ENCODE results near the gene MED15. TPM values are rescaled to one million over a fixed set of nuclear protein-coding genes. Genes with fewer than 3 reads are reported as not detected.

MED15 gene
- total RNA-seq, 5 donors from 2014 or later (not counting 1 experiment from before 2014, with no cell fraction given) = 214 to 317 (median 262) TPM

DNA sequence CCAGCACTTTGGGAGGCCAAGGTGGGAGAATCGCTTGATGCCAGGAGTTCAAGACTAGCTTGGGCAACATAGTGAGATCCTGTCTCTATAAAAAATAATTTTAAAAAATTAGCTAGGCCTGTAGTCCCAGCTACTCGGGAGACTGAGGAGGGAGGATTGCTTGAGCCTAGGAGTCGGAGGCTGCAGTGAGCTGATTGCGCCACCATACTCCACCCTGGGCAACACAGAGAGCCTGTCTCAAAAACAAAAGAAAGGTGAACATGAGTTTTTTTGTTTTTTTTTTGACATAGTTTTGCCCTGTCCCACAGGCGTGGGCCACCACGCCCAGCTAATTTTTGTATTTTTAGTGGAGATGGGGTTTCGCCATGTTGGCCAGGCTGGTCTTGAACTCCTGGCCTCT, 17.6 kb downstream of the MED15 start:
- Mint-ChIP-seq H3K4me3 (no peak overlapping the region), H3K27ac (peak overlapping the region in 1 of 2 donors; percentile 84), H3K36me3 (peaks cover 33% of the 10 kb centered on the region), H3K9me3 (no peaks in the 10 kb centered on the region), H3K27me3 (no peaks in the 10 kb centered on the region), H3K4me1 (peaks cover 56 to 67% (median 66%) of the 10 kb centered on the region in 3 donors)
- ATAC-seq (replicated peaks in 1 of 4) = no peak
- Histone ChIP-seq H3K27me3 (replicated peaks in 1 of 2; ENCODE audit: control insufficient read depth in 2 of 2, extremely low read depth in 1 of 2, insufficient read depth in 2 of 2, low read length in 1 of 2) (no peaks in the 10 kb centered on the region), H3K36me3 (ENCODE audit: control insufficient read depth in 2 of 2, extremely low read depth in 1 of 2, insufficient read depth in 1 of 2, low read length in 1 of 2) (peaks cover 5 to 50% of the 10 kb centered on the region in 2 donors), H3K9me3 (no peaks in the 10 kb centered on the region), H3K27ac (ENCODE audit: low read length) (no peak overlapping the region), H3K4me1 (ENCODE audit: control insufficient read depth in 1 of 2, extremely low read depth in 1 of 2, insufficient read depth in 2 of 2, low read length in 2 of 2) (peaks cover 26 to 60% of the 10 kb centered on the region in 2 experiments), H3K4me3 (ENCODE audit: control insufficient read depth in 1 of 2, extremely low read depth in 1 of 2, low read length in 1 of 2) (no peak overlapping the region)
- WGBS (ENCODE audit: insufficient coverage) = 96% methylated on average over 6 of the region's 7 CpGs
- ChIA-PET CTCF (interaction anchor here in 1 of 2 donors (0.5 to 0.6 kb wide), 2 partner anchors 11 to 73 kb away, joined by 3 to 4 read pairs; no protein-coding TSS in a partner anchor), POLR2A (no interaction called here)
- DNase-seq = no peak

- peaks cover 31% of the 10 kb centered on the region for H3K36me3 Mint-ChIP-seq
- Histone ChIP-seq H3K4me1 (ENCODE audit: control insufficient read depth in 1 of 2, extremely low read depth in 1 of 2, insufficient read depth in 2 of 2, low read length in 2 of 2) (peaks cover 34 to 66% of the 10 kb centered on the region in 2 experiments), H3K4me3 (ENCODE audit: control insufficient read depth in 1 of 2, extremely low read depth in 1 of 2, low read length in 1 of 2) (no peak overlapping the region), H3K27ac (ENCODE audit: low read length) (no peak overlapping the region), H3K36me3 (ENCODE audit: control insufficient read depth in 2 of 2, extremely low read depth in 1 of 2, insufficient read depth in 1 of 2, low read length in 1 of 2) (peaks cover 5 to 45% of the 10 kb centered on the region in 2 donors), H3K27me3 (replicated peaks in 1 of 2; ENCODE audit: control insufficient read depth in 2 of 2, extremely low read depth in 1 of 2, insufficient read depth in 2 of 2, low read length in 1 of 2) (no peaks in the 10 kb centered on the region), H3K9me3 (no peaks in the 10 kb centered on the region)
- WGBS (ENCODE audit: insufficient coverage) = no CpG with 5 or more reads among the region's 4 CpGs
- DNase-seq (no peak), ATAC-seq (replicated peaks in 1 of 4) (no peak)
- POLR2A ChIA-PET = interaction anchor here in 1 of 2 donors (0.6 kb wide), 2 partner anchors 23 to 27 kb away, joined by 3 read pairs; no protein-coding TSS in a partner anchor
- H3K4me1 Mint-ChIP-seq = peaks cover 62 to 71% (median 70%) of the 10 kb centered on the region in 3 donors
- peak overlapping the region in 1 of 2 donors; percentile 69 for H3K27ac Mint-ChIP-seq
- no peaks in the 10 kb centered on the region for H3K9me3 Mint-ChIP-seq
- H3K4me3 Mint-ChIP-seq = peak overlapping the region in 1 of 3 donors; percentile 2
- no peaks in the 10 kb centered on the region for H3K27me3 Mint-ChIP-seq
- CTCF ChIA-PET = no interaction called here
These were observed 18.9 kb downstream of the MED15 start for GRCh38 chr22:20526305-20526627.

DNA sequence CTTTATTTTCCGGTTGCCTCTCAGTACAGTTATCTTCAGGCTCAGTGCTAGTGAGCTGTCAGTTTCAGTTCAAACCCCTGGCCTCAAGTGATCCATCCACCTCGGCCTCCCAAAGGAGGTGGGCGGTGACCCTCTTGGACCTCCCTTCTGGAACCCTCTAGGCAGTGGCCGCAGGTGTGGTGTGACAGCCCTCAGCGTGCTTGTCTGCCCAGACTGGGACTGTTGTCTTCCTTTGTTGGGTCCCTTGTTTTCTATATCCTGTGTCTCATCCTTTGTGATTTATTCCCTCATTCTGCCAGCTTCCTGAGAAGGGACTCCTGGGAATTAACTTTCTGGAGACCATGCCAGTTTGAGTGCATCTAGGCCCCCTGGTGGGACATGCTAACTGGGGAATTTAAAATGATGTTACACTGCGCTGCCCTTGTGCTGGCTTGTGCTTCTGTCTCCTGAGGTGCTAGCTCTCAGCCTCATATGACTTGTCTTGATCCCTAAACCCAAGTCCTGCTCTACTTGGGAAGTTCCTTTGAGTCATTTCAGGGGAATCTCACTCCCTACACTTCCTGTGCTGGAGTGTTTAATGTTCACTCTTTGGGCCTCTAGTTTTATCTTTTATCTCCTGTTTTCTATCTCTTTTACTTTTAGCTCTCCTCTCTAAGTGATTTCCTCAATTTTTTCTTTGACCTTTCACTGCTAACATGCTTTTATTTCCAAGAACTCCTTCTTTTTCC, 19.4 kb downstream of the MED15 start:
- POLR2A ChIA-PET = no interaction called here
- DNase-seq (no peak), ATAC-seq (replicated peaks in 1 of 4) (no peak)
- Mint-ChIP-seq H3K27me3 (no peaks in the 10 kb centered on the region), H3K9me3 (no peaks in the 10 kb centered on the region), H3K27ac (peak overlapping the region; percentile 59 to 69), H3K4me3 (no peak overlapping the region), H3K4me1 (peaks cover 67 to 74% (median 73%) of the 10 kb centered on the region in 3 donors), H3K36me3 (peaks cover 35% of the 10 kb centered on the region)
- no peaks in the 10 kb centered on the region for H3K27me3 ChIP-seq (replicated peaks in 1 of 2; ENCODE audit: control insufficient read depth in 2 of 2, extremely low read depth in 1 of 2, insufficient read depth in 2 of 2, low read length in 1 of 2)
- 93% methylated on average over 5 of the region's 6 CpGs for WGBS (ENCODE audit: insufficient coverage)
- peaks cover 40 to 68% of the 10 kb centered on the region in 2 experiments for H3K4me1 ChIP-seq (ENCODE audit: control insufficient read depth in 1 of 2, extremely low read depth in 1 of 2, insufficient read depth in 2 of 2, low read length in 2 of 2)
- H3K27ac ChIP-seq (ENCODE audit: low read length) = no peak overlapping the region
- peaks cover 5 to 48% of the 10 kb centered on the region in 2 donors for H3K36me3 ChIP-seq (ENCODE audit: control insufficient read depth in 2 of 2, extremely low read depth in 1 of 2, insufficient read depth in 1 of 2, low read length in 1 of 2)
- no peak overlapping the region for H3K4me3 ChIP-seq (ENCODE audit: control insufficient read depth in 1 of 2, extremely low read depth in 1 of 2, low read length in 1 of 2)
- CTCF ChIA-PET = interaction anchor here in 1 of 2 donors (1.0 kb wide), 1 partner anchor 8 kb away, joined by 3 read pairs; no protein-coding TSS in a partner anchor
- no peaks in the 10 kb centered on the region for H3K9me3 ChIP-seq

- Histone ChIP-seq H3K27ac (ENCODE audit: low read length) (no peak overlapping the region), H3K4me1 (ENCODE audit: control insufficient read depth in 1 of 2, extremely low read depth in 1 of 2, insufficient read depth in 2 of 2, low read length in 2 of 2) (peaks cover 29 to 69% of the 10 kb centered on the region in 2 experiments), H3K9me3 (no peaks in the 10 kb centered on the region), H3K27me3 (replicated peaks in 1 of 2; ENCODE audit: control insufficient read depth in 2 of 2, extremely low read depth in 1 of 2, insufficient read depth in 2 of 2, low read length in 1 of 2) (no peaks in the 10 kb centered on the region), H3K4me3 (ENCODE audit: control insufficient read depth in 1 of 2, extremely low read depth in 1 of 2, low read length in 1 of 2) (no peak overlapping the region), H3K36me3 (ENCODE audit: control insufficient read depth in 2 of 2, extremely low read depth in 1 of 2, insufficient read depth in 1 of 2, low read length in 1 of 2) (peaks cover 5 to 46% of the 10 kb centered on the region in 2 donors)
- ChIA-PET POLR2A (no interaction called here), CTCF (no interaction called here)
- ATAC-seq (replicated peaks in 1 of 4) = no peak
- Mint-ChIP-seq H3K27me3 (no peaks in the 10 kb centered on the region), H3K4me1 (peaks cover 68 to 74% (median 73%) of the 10 kb centered on the region in 3 donors), H3K27ac (peak overlapping the region in 1 of 2 donors; percentile 20), H3K4me3 (no peak overlapping the region), H3K36me3 (peaks cover 28% of the 10 kb centered on the region), H3K9me3 (no peaks in the 10 kb centered on the region)
- WGBS (ENCODE audit: insufficient coverage) = 88% methylated on average over 3 of the region's 7 CpGs
- DNase-seq = no peak
These were observed 21.1 kb downstream of the MED15 start for GRCh38 chr22:20528405-20528978.

GRCh38 chr22:20530368-20531153, 23.2 kb downstream of the MED15 start:
- CTCF ChIA-PET = interaction anchor here in 1 of 2 donors (0.6 to 0.7 kb wide), 2 partner anchors 41 to 121 kb away, joined by 3 to 5 read pairs; no protein-coding TSS in a partner anchor
- no peak for DNase-seq
- WGBS (ENCODE audit: insufficient coverage) = 98% methylated on average over 7 of the region's 15 CpGs
- Mint-ChIP-seq H3K36me3 (peaks cover 28% of the 10 kb centered on the region), H3K9me3 (no peaks in the 10 kb centered on the region), H3K4me1 (peaks cover 75 to 78% (median 78%) of the 10 kb centered on the region in 3 donors), H3K4me3 (peak overlapping the region in 1 of 3 donors; percentile 64), H3K27me3 (no peaks in the 10 kb centered on the region), H3K27ac (peak overlapping the region; percentile 69 to 72)
- Histone ChIP-seq H3K9me3 (no peaks in the 10 kb centered on the region), H3K4me3 (ENCODE audit: control insufficient read depth in 1 of 2, extremely low read depth in 1 of 2, low read length in 1 of 2) (no peak overlapping the region), H3K4me1 (ENCODE audit: control insufficient read depth in 1 of 2, extremely low read depth in 1 of 2, insufficient read depth in 2 of 2, low read length in 2 of 2) (peaks cover 24 to 66% of the 10 kb centered on the region in 2 experiments), H3K36me3 (ENCODE audit: control insufficient read depth in 2 of 2, extremely low read depth in 1 of 2, insufficient read depth in 1 of 2, low read length in 1 of 2) (peaks cover 5 to 46% of the 10 kb centered on the region in 2 donors), H3K27ac (ENCODE audit: low read length) (no peak overlapping the region), H3K27me3 (replicated peaks in 1 of 2; ENCODE audit: control insufficient read depth in 2 of 2, extremely low read depth in 1 of 2, insufficient read depth in 2 of 2, low read length in 1 of 2) (no peaks in the 10 kb centered on the region)
- no peak for ATAC-seq (replicated peaks in 1 of 4)
- POLR2A ChIA-PET = no interaction called here

DNA sequence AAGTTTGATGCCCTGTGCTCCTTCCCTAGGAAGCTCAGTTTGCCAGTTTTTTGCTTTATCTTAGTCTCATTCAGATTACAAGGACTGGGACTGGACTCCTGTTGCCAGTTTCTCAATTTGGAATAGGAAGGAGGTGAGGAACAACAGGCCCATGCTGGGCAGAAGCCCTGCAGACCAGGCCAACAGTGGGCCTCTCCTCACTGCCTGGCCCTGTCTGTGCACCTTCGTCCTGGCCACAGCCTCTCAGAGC, 23.7 kb downstream of the MED15 start:
- H3K9me3 ChIP-seq = no peaks in the 10 kb centered on the region
- H3K27me3 Mint-ChIP-seq = no peaks in the 10 kb centered on the region
- H3K4me1 Mint-ChIP-seq = peaks cover 74 to 80% (median 78%) of the 10 kb centered on the region in 3 donors
- H3K27ac Mint-ChIP-seq = no peak overlapping the region
- peaks cover 28% of the 10 kb centered on the region for H3K36me3 Mint-ChIP-seq
- WGBS (ENCODE audit: insufficient coverage) = no CpG with 5 or more reads among the region's 1 CpG
- ChIA-PET CTCF (interaction anchor here in 1 of 2 donors (0.6 kb wide), 1 partner anchor 121 kb away, joined by 3 read pairs; no protein-coding TSS in a partner anchor), POLR2A (no interaction called here)
- no peak for DNase-seq
- peaks cover 24 to 64% of the 10 kb centered on the region in 2 experiments for H3K4me1 ChIP-seq (ENCODE audit: control insufficient read depth in 1 of 2, extremely low read depth in 1 of 2, insufficient read depth in 2 of 2, low read length in 2 of 2)
- no peak overlapping the region for H3K27ac ChIP-seq (ENCODE audit: low read length)
- H3K36me3 ChIP-seq (ENCODE audit: control insufficient read depth in 2 of 2, extremely low read depth in 1 of 2, insufficient read depth in 1 of 2, low read length in 1 of 2) = peaks cover 5 to 42% of the 10 kb centered on the region in 2 donors
- H3K4me3 ChIP-seq (ENCODE audit: control insufficient read depth in 1 of 2, extremely low read depth in 1 of 2, low read length in 1 of 2) = no peak overlapping the region
- no peaks in the 10 kb centered on the region for H3K27me3 ChIP-seq (replicated peaks in 1 of 2; ENCODE audit: control insufficient read depth in 2 of 2, extremely low read depth in 1 of 2, insufficient read depth in 2 of 2, low read length in 1 of 2)
- ATAC-seq (replicated peaks in 1 of 4) = no peak
- no peaks in the 10 kb centered on the region for H3K9me3 Mint-ChIP-seq
- peak overlapping the region in 1 of 3 donors; percentile 62 for H3K4me3 Mint-ChIP-seq
